PC-9 (cell line): ENCODE data around the gene RPL26.

Source experiments
- CTCF ChIP-seq: fragments of 200-600 bp; sonication (generic); conservative IDR thresholded peaks from 2 replicates; pipeline ENCODE4 v1.6.1; 2017; ENCODE audit warnings: mixed run types, antibody characterized with exemption, mild to moderate bottlenecking, moderate library complexity
- EZH2 ChIP-seq: fragments of 200-600 bp; sonication (generic); IDR thresholded peaks from 2 replicates; pipeline ENCODE4 v1.8.0; 2017; ENCODE audit warnings: antibody characterized with exemption, low read depth

GRCh38 chr17:8421571-8421970 is 38.6 kb upstream of the RPL26 start:
- TF ChIP-seq CTCF (no peak), EZH2 (no peak)
